SK-N-SH (cell line): ENCODE results near the gene PTPRD. TPM values are rescaled to one million over a fixed set of nuclear protein-coding genes. Genes with fewer than 3 reads are reported as not detected.

Source experiments
- CTCF ChIA-PET: fragments of 300-600, 350-600 bp; formaldehyde crosslinking; extraction: SDS; loops from one replicate; lab custom pipeline; 2021; lab: Yijun Ruan, JAX
- POLR2A ChIA-PET: fragments of 350-600 bp; sonication (Branson Sonifier 250); formaldehyde crosslinking; extraction: SDS; loops from one replicate; lab custom pipeline; 2020; ENCODE audit warnings: antibody characterized with exemption, inconsistent platforms; lab: Yijun Ruan, JAX
- DNase-seq: peaks from one replicate; pipeline ENCODE4 v3.0.0; 2012
- H2AFZ ChIP-seq: fragments of 200-600 bp; sonication (generic); 2 replicates; pipeline ENCODE4 v1.8.1; 2016; ENCODE audit warnings: antibody characterized with exemption, mild to moderate bottlenecking, low read depth
- H3F3A ChIP-seq: fragments of 200-600 bp; sonication (generic); replicated peaks from 2 replicates; pipeline ENCODE3; 2016; ENCODE audit warnings: antibody characterized with exemption, mild to moderate bottlenecking; ENCODE audit not compliant: insufficient read depth
- H3K27ac ChIP-seq, 2 experiments: fragments of 200-500 bp in 1 of 2; fragments of 200-600 bp in 1 of 2; sonication (Bioruptor generic) in 1 of 2; sonication (generic), shearing (Covaris generic) in 1 of 2; 2 replicates each; pipeline versions ENCODE4 v1.5.1 to v1.6.1; 2014 to 2016; ENCODE audit warnings: low read depth in 2 of 2, inconsistent platforms in 1 of 2, low read length in 1 of 2, mild to moderate bottlenecking in 1 of 2, mixed read lengths in 1 of 2
- H3K27me3 ChIP-seq: fragments of 200-600 bp; sonication (generic), shearing (Covaris generic); 2 replicates; pipeline ENCODE4 v1.6.1; 2016; ENCODE audit warnings: mixed run types; ENCODE audit not compliant: insufficient read depth
- H3K36me3 ChIP-seq, 2 experiments: fragments of 200-500 bp in 1 of 2; fragments of 200-600 bp in 1 of 2; sonication (Bioruptor generic) in 1 of 2; sonication (generic) in 1 of 2; replicated peaks in 1 of 2; 2 replicates each; pipeline versions ENCODE3 to v1.5.1; 2014 to 2016; ENCODE audit warnings: low read length in 1 of 2, mild to moderate bottlenecking in 1 of 2; ENCODE audit not compliant: insufficient read depth in 2 of 2, control insufficient read depth in 1 of 2
- H3K4me1 ChIP-seq, 2 experiments: fragments of 200-500 bp in 1 of 2; fragments of 200-600 bp in 1 of 2; sonication (Bioruptor generic) in 1 of 2; sonication (generic), shearing (Covaris generic) in 1 of 2; 2 replicates each; pipeline versions ENCODE4 v1.5.1 to v1.6.1; 2014 to 2016; ENCODE audit warnings: low read depth in 1 of 2, low read length in 1 of 2, mixed run types in 1 of 2; ENCODE audit not compliant: insufficient read depth in 2 of 2, control insufficient read depth in 1 of 2
- H3K4me2 ChIP-seq: fragments of 200-600 bp; sonication (generic), shearing (Covaris generic); 2 replicates; pipeline ENCODE4 v1.6.1; 2017; ENCODE audit warnings: mixed run types
- H3K4me3 ChIP-seq, 2 experiments: fragments of 200-500 bp in 1 of 2; fragments of 200-600 bp in 1 of 2; sonication (Bioruptor generic) in 1 of 2; sonication (generic), shearing (Covaris generic) in 1 of 2; 2 replicates each; pipeline versions ENCODE4 v1.5.1 to v1.8.1; 2014 to 2016; ENCODE audit warnings: low read depth in 2 of 2, inconsistent platforms in 1 of 2, low read length in 1 of 2, mild to moderate bottlenecking in 1 of 2, mixed read lengths in 1 of 2, moderate library complexity in 1 of 2
- H3K79me2 ChIP-seq: fragments of 200-600 bp; sonication (generic); 2 replicates; pipeline ENCODE4 v1.8.1; 2017; ENCODE audit warnings: mild to moderate bottlenecking; ENCODE audit not compliant: insufficient read depth
- H3K9ac ChIP-seq: fragments of 200-600 bp; sonication (generic); 2 replicates; pipeline ENCODE4 v1.6.1; 2017; ENCODE audit warnings: mixed run types
- H3K9me2 ChIP-seq: fragments of 200-600 bp; sonication (generic); 2 replicates; pipeline ENCODE4 v1.6.1; 2017; ENCODE audit warnings: mixed run types
- H3K9me3 ChIP-seq: fragments of 200-600 bp; sonication (generic); 2 replicates; pipeline ENCODE4 v1.6.1; 2017; ENCODE audit warnings: mixed run types, mild to moderate bottlenecking, moderate library complexity
- H4K20me1 ChIP-seq: fragments of 200-600 bp; sonication (generic); 2 replicates; pipeline ENCODE4 v1.6.1; 2017; ENCODE audit warnings: mild to moderate bottlenecking, mixed run types; ENCODE audit not compliant: insufficient read depth
- CHD2 ChIP-seq: fragments of 150-350 bp; IDR thresholded peaks from 2 replicates; pipeline ENCODE4 v1.6.1; 2018; ENCODE audit warnings: low read length; ENCODE audit not compliant: partially characterized antibody
- ELF1 ChIP-seq: IDR thresholded peaks from 2 replicates; pipeline ENCODE4 v1.4.0; 2012
- FOSL2 ChIP-seq: IDR thresholded peaks from 2 replicates; pipeline ENCODE4 v1.4.0; 2012; ENCODE audit warnings: low read depth, mild to moderate bottlenecking, moderate library complexity, borderline replicate concordance
- FOXM1 ChIP-seq: IDR thresholded peaks from 2 replicates; pipeline ENCODE4 v1.4.0; 2012; ENCODE audit warnings: low read depth, mild to moderate bottlenecking
- GATA2 ChIP-seq: sonication (generic); formaldehyde crosslinking; IDR thresholded peaks from 2 replicates; pipeline ENCODE4 v1.5.0; 2020; ENCODE audit warnings: mild to moderate bottlenecking, missing genetic modification reagents
- JUND ChIP-seq: IDR thresholded peaks from 2 replicates; pipeline ENCODE4 v1.4.0; 2012
- MEF2A ChIP-seq: IDR thresholded peaks from 2 replicates; pipeline ENCODE4 v1.4.0; 2012; ENCODE audit warnings: low read depth, borderline replicate concordance
- MXI1 ChIP-seq: IDR thresholded peaks from 2 replicates; pipeline ENCODE4 v1.6.1; 2012; ENCODE audit warnings: mild to moderate bottlenecking, low read depth, low read length, improper control_type of control experiment
- NRF1 ChIP-seq: IDR thresholded peaks from 2 replicates; pipeline ENCODE4 v1.6.1; 2012; ENCODE audit warnings: low read depth, mild to moderate bottlenecking, low read length
- RAD21 ChIP-seq: IDR thresholded peaks from 2 replicates; pipeline ENCODE4 v1.6.1; 2012; ENCODE audit warnings: mild to moderate bottlenecking, low read length
- RCOR1 ChIP-seq: fragments of 150-350 bp; IDR thresholded peaks from 2 replicates; pipeline ENCODE4 v1.6.1; 2017; ENCODE audit warnings: antibody characterized with exemption, low read length
- RFX5 ChIP-seq: IDR thresholded peaks from 2 replicates; pipeline ENCODE4 v1.6.1; 2012; ENCODE audit warnings: mild to moderate bottlenecking, improper control_type of control experiment, low read length
- SIN3A ChIP-seq: IDR thresholded peaks from 2 replicates; pipeline ENCODE4 v1.6.1; 2012; ENCODE audit warnings: low read depth, mild to moderate bottlenecking, low read length, moderate library complexity, borderline replicate concordance
- SMC3 ChIP-seq: IDR thresholded peaks from 2 replicates; pipeline ENCODE4 v1.6.1; 2012; ENCODE audit warnings: low read depth, low read length, improper control_type of control experiment
- TEAD4 ChIP-seq: IDR thresholded peaks from 2 replicates; pipeline ENCODE4 v1.4.0; 2012; ENCODE audit warnings: mild to moderate bottlenecking, borderline replicate concordance; ENCODE audit not compliant: insufficient read depth
- YY1 ChIP-seq: IDR thresholded peaks from 2 replicates; pipeline ENCODE4 v1.4.0; 2012; ENCODE audit warnings: low read depth, mild to moderate bottlenecking
- WGBS: methylation state at CpG from one replicate; pipeline ENCODE4 v1.1.6; 2017; ENCODE audit warnings: low lambda C conversion rate; 5-methylcytosine and 5-hydroxymethylcytosine counted together
- polyA plus RNA-seq, 3 experiments: library from polyadenylated mRNA; depleted of rRNA; stranded (reverse); fragments of >200 nt; gene quantifications; 2 replicates each; pipeline ENCODE4 v1.2.3, GENCODE V29; 2012
- TF ChIP-seq, protein P1 (sequence below): IDR thresholded peaks from 2 replicates; pipeline ENCODE4 v1.4.0; 2012; ENCODE audit warnings: low read depth
- TF ChIP-seq, protein P2 (sequence below): IDR thresholded peaks from 2 replicates; pipeline ENCODE4 v1.4.0; 2012; ENCODE audit warnings: low read depth, borderline replicate concordance
- TF ChIP-seq, protein P3 (sequence below): fragments of 150-350 bp; IDR thresholded peaks from 2 replicates; pipeline ENCODE4 v1.6.1; 2016; ENCODE audit warnings: mild to moderate bottlenecking, low read depth, low read length
- TF ChIP-seq, protein P4 (sequence below): IDR thresholded peaks from 2 replicates; pipeline ENCODE4; 2012
- TF ChIP-seq, protein P5 (sequence below): IDR thresholded peaks from 2 replicates; pipeline ENCODE4 v1.6.1; 2012; ENCODE audit warnings: mild to moderate bottlenecking, low read depth, low read length, moderate library complexity

PTPRD gene
- polyA plus RNA-seq, 1 of the 3 experiments (the other 2 are of a cell fraction) = 0.15 TPM

DNA sequence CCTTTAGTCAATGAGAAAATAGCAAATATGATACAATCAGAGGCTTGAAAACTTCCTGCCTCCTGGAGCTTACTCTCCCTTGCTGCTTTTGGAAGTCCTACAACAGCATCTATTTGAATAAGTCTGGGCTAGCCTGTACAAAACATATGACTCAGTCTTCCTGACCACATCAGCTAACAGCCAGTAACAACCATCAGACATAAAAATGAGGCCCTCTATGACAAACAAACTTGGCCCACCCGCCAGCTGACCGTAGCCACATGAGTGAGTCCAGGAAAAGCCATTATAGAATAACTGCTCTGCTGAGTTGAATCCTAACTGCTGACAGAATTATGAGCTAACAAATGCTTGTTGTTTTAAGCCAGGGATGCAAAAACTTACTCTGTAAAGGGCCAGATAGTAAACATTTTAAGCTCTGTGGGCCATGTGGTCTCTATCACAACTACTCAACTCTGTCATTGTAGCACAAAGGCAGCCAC lies 347.6 kb downstream of the PTPRD start:
- no peak for DNase-seq
- Histone ChIP-seq H3K79me2 (no peaks in the 10 kb centered on the region), H3K4me3 (no peak overlapping the region), H4K20me1 (no peaks in the 10 kb centered on the region), H3K9ac (no peak overlapping the region), H3K4me1 (no peaks in the 10 kb centered on the region), H3K9me2 (no peaks in the 10 kb centered on the region), H3K27ac (peak overlapping the region in 1 of 2 experiments; percentile 57; a peak in 1 of 4 replicates), H2AFZ (no peak overlapping the region), H3F3A (no peaks in the 10 kb centered on the region), H3K9me3 (no peaks in the 10 kb centered on the region), H3K27me3 (no peaks in the 10 kb centered on the region), H3K36me3 (no peaks in the 10 kb centered on the region), H3K4me2 (no peak overlapping the region; the same call in none of the 2 replicates)
- WGBS = 58% methylated on average over 2 of the region's 2 CpGs
- ChIA-PET CTCF (interaction anchor here (1.0 to 1.3 kb wide), 2 partner anchors 147 to 205 kb away, joined by 3 to 4 read pairs; no protein-coding TSS in a partner anchor), POLR2A (no interaction called here)
- no peak for TF ChIP-seq MXI1
- TF ChIP-seq, protein P1, sequence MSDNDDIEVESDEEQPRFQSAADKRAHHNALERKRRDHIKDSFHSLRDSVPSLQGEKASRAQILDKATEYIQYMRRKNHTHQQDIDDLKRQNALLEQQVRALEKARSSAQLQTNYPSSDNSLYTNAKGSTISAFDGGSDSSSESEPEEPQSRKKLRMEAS = no peak
- TF ChIP-seq, protein P2, sequence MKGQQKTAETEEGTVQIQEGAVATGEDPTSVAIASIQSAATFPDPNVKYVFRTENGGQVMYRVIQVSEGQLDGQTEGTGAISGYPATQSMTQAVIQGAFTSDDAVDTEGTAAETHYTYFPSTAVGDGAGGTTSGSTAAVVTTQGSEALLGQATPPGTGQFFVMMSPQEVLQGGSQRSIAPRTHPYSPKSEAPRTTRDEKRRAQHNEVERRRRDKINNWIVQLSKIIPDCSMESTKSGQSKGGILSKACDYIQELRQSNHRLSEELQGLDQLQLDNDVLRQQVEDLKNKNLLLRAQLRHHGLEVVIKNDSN = no peak
- no peak for TF ChIP-seq RAD21

DNA sequence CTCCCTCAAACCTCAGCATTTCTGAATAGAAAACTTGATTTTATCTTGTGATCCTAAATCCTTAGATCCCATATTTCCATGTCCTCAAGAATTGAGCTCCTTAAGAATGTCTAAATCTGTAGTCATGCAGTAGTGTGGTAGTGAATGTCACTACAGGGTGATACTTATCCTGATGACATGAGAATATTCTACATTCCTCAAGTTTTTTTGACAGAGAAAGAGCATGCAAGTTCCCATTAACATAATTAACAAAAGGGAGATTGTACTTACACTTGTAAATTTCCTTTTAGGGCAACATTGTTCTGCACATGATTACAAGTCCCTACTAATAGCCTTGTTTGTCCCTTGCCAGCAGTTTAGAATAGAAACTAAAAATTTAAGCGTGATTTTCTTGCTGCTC lies 352.3 kb downstream of the PTPRD start:
- DNase-seq = no peak
- no peak overlapping the region for H3K4me2 ChIP-seq
- H3K36me3 ChIP-seq = no peaks in the 10 kb centered on the region
- no peak overlapping the region for H3K27ac ChIP-seq
- no peaks in the 10 kb centered on the region for H3K9me2 ChIP-seq
- ChIA-PET CTCF (no interaction called here), POLR2A (no interaction called here)
- no peaks in the 10 kb centered on the region for H3K9me3 ChIP-seq
- no peaks in the 10 kb centered on the region for H4K20me1 ChIP-seq
- H2AFZ ChIP-seq = no peak overlapping the region
- H3F3A ChIP-seq = no peaks in the 10 kb centered on the region
- no peaks in the 10 kb centered on the region for H3K79me2 ChIP-seq
- TF ChIP-seq CHD2 = no peak
- no peak for TF ChIP-seq ELF1
- no peak for TF ChIP-seq SMC3
- no peak for TF ChIP-seq FOXM1
- no peak for TF ChIP-seq FOSL2
- no peak for TF ChIP-seq RFX5
- no peak for TF ChIP-seq GATA2 (CRISPR knock-in tag)
- TF ChIP-seq, protein P3, sequence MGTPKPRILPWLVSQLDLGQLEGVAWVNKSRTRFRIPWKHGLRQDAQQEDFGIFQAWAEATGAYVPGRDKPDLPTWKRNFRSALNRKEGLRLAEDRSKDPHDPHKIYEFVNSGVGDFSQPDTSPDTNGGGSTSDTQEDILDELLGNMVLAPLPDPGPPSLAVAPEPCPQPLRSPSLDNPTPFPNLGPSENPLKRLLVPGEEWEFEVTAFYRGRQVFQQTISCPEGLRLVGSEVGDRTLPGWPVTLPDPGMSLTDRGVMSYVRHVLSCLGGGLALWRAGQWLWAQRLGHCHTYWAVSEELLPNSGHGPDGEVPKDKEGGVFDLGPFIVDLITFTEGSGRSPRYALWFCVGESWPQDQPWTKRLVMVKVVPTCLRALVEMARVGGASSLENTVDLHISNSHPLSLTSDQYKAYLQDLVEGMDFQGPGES = no peak
- TF ChIP-seq, protein P4, sequence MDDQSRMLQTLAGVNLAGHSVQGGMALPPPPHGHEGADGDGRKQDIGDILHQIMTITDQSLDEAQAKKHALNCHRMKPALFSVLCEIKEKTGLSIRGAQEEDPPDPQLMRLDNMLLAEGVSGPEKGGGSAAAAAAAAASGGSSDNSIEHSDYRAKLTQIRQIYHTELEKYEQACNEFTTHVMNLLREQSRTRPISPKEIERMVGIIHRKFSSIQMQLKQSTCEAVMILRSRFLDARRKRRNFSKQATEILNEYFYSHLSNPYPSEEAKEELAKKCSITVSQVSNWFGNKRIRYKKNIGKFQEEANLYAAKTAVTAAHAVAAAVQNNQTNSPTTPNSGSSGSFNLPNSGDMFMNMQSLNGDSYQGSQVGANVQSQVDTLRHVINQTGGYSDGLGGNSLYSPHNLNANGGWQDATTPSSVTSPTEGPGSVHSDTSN = no peak
- TF ChIP-seq YY1 = no peak
- TF ChIP-seq SIN3A = no peak
- TF ChIP-seq TEAD4 = no peak
- TF ChIP-seq, protein P1 = no peak
- TF ChIP-seq, protein P5, sequence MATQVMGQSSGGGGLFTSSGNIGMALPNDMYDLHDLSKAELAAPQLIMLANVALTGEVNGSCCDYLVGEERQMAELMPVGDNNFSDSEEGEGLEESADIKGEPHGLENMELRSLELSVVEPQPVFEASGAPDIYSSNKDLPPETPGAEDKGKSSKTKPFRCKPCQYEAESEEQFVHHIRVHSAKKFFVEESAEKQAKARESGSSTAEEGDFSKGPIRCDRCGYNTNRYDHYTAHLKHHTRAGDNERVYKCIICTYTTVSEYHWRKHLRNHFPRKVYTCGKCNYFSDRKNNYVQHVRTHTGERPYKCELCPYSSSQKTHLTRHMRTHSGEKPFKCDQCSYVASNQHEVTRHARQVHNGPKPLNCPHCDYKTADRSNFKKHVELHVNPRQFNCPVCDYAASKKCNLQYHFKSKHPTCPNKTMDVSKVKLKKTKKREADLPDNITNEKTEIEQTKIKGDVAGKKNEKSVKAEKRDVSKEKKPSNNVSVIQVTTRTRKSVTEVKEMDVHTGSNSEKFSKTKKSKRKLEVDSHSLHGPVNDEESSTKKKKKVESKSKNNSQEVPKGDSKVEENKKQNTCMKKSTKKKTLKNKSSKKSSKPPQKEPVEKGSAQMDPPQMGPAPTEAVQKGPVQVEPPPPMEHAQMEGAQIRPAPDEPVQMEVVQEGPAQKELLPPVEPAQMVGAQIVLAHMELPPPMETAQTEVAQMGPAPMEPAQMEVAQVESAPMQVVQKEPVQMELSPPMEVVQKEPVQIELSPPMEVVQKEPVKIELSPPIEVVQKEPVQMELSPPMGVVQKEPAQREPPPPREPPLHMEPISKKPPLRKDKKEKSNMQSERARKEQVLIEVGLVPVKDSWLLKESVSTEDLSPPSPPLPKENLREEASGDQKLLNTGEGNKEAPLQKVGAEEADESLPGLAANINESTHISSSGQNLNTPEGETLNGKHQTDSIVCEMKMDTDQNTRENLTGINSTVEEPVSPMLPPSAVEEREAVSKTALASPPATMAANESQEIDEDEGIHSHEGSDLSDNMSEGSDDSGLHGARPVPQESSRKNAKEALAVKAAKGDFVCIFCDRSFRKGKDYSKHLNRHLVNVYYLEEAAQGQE = no peak
- no peak for TF ChIP-seq JUND
- TF ChIP-seq RCOR1 = no peak
- TF ChIP-seq MEF2A = no peak
- no peak for TF ChIP-seq NRF1
- TF ChIP-seq, protein P2 = no peak
- H3K27me3 ChIP-seq = no peaks in the 10 kb centered on the region
- H3K9ac ChIP-seq = no peak overlapping the region
- no peak overlapping the region for H3K4me3 ChIP-seq
- H3K4me1 ChIP-seq = no peaks in the 10 kb centered on the region
- 8% methylated on average over 1 of the region's 1 CpG for WGBS
